Esophagus muscularis mucosa (tissue), 4 donors: ENCODE data around the gene CUL7. TPM values are rescaled to one million over a fixed set of nuclear protein-coding genes. Genes with fewer than 3 reads are reported as not detected.
A peak's percentile ranks its signal among the peaks of the same experiment; 100 is the strongest.

Experiments used
- DNase-seq: peaks from one replicate; pipeline ENCODE4 v3.0.0-alpha.2; 2017; ENCODE audit errors: extremely low spot score
- H3K27ac ChIP-seq, 4 donors: fragments of 200-600 bp; sonication (generic); replicated peaks in 1 of 4; 1 replicate in 3 of 4; 2 replicates in 1 of 4; pipeline ENCODE4 v1.5.1; 2016 to 2019; ENCODE audit warnings: mild to moderate bottlenecking in 1 of 4
- H3K27me3 ChIP-seq, 4 donors: fragments of 200-600 bp; sonication (generic); one replicate each; pipeline versions ENCODE4 v1.5.1 to v1.6.0; 2016 to 2019
- H3K36me3 ChIP-seq, 4 donors: fragments of 200-600 bp; sonication (generic); one replicate each; pipeline ENCODE4 v1.5.1; 2016 to 2019
- H3K4me1 ChIP-seq, 4 donors: fragments of 200-600 bp; sonication (generic); one replicate each; pipeline ENCODE4 v1.5.1; 2016 to 2019
- H3K4me3 ChIP-seq, 4 donors: fragments of 200-600 bp; sonication (generic); 1 replicate in 2 of 4; 2 replicates in 2 of 4; pipeline ENCODE4 v1.5.1; 2016 to 2019; ENCODE audit warnings: mild to moderate bottlenecking in 4 of 4, moderate library complexity in 1 of 4
- H3K9me3 ChIP-seq, 4 donors: fragments of 200-600 bp; sonication (generic); 1 replicate in 3 of 4; 2 replicates in 1 of 4; pipeline ENCODE4 v1.5.1; 2016 to 2019
- EP300 ChIP-seq: sonication (generic); formaldehyde crosslinking; IDR thresholded peaks from one replicate; pipeline ENCODE4 v1.6.1; 2017; ENCODE audit warnings: antibody characterized with exemption
- POLR2A ChIP-seq: fragments of 450-650 bp; IDR thresholded peaks from one replicate; pipeline ENCODE4 v1.6.1; 2017; ENCODE audit warnings: antibody characterized with exemption, moderate library complexity, mild to moderate bottlenecking, low read depth
- POLR2AphosphoS5 ChIP-seq, 2 donors: sonication (generic); formaldehyde crosslinking; IDR thresholded peaks; one replicate each; pipeline ENCODE4 v1.6.1; 2017; ENCODE audit warnings: antibody characterized with exemption in 2 of 2
- WGBS: methylation state at CpG from one replicate; pipeline ENCODE4 v1.1.5; 2018; 5-methylcytosine and 5-hydroxymethylcytosine counted together
- intact Hi-C: fragments of 100-400 bp; cut with DNase I; formaldehyde crosslinking; loops from one replicate; pipeline ENCODE4 v1.15.1; 2023
- total RNA-seq, 4 donors: library from RNA; depleted of rRNA; stranded (reverse); fragments of >200 nt; gene quantifications; one replicate each; pipeline versions ENCODE4 v1.1.0 to v1.2.1, GENCODE V29; 2016
- TF ChIP-seq, protein P1 (sequence below), 3 experiments: fragments of 200-600 bp in 2 of 3; fragments of 450-650 bp in 1 of 3; sonication (generic) in 2 of 3; IDR thresholded peaks; one replicate each; pipeline ENCODE4 v1.5.1; 2017 to 2019; ENCODE audit warnings: antibody characterized with exemption in 3 of 3, mild to moderate bottlenecking in 2 of 3, moderate library complexity in 1 of 3

CUL7 gene
- total RNA-seq, 4 donors from 2014 or later: 8.4 to 19.6 (median 14.4) TPM

DNA sequence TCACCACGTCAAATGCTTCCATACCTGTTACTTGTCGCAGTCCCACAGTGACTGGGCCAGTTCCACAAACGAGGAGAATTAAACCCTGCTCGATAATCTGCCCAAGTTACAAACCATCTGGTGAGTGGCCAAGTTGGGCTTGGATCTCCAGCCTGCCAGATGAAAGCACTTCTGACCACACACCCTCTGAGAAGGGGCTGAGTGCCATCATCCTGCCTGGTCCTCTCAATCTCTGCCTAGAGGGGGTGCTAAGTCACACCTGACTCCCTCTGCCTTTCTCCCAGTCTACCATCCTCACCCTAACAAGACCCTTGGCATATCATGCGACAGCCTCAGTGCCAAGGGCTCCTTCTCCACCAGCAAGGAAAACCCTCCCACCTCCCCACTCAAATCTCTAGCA, 16.5 kb downstream of the CUL7 start:
- H3K27ac ChIP-seq: no peak overlapping the region
- intact Hi-C loops: no loop called here
- H3K36me3 ChIP-seq: peaks cover 10 to 95% (median 70%) of the 10 kb centered on the region in 4 donors

DNA sequence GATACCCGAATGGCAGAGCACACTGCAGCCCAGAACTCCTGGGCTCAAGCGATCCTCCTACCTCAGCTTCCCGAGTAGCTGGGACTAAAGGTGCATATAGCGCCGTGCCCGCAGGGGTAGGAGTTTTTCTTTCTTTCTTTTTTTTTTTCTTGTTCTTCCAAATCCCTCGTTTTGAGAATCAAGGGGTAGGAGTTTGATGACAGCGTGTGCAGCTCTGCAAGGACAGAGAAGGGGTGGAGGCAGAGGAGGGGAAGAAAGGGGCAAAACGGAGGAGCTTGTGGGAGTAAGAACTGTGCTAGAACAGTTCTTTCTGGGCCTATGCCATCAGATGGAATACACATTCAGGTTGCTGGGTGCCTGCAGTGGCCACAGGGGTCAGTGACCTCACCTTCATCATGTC, 16.9 kb downstream of the CUL7 start:
- intact Hi-C loops: no loop called here
- WGBS: 91% methylated on average over 9 of the region's 9 CpGs
- Histone ChIP-seq H3K36me3 (peaks cover 10 to 95% (median 70%) of the 10 kb centered on the region in 4 donors), H3K27ac (no peak overlapping the region), H3K4me1 (peaks cover 9 to 12% (median 10%) of the 10 kb centered on the region in 4 donors), H3K27me3 (no peaks in the 10 kb centered on the region), H3K4me3 (no peak overlapping the region), H3K9me3 (no peaks in the 10 kb centered on the region)
- TF ChIP-seq POLR2AphosphoS5 (IDR thresholded peaks at IDR 0.05) (no peak), POLR2A (no peak), EP300 (no peak)
- TF ChIP-seq, protein P1, sequence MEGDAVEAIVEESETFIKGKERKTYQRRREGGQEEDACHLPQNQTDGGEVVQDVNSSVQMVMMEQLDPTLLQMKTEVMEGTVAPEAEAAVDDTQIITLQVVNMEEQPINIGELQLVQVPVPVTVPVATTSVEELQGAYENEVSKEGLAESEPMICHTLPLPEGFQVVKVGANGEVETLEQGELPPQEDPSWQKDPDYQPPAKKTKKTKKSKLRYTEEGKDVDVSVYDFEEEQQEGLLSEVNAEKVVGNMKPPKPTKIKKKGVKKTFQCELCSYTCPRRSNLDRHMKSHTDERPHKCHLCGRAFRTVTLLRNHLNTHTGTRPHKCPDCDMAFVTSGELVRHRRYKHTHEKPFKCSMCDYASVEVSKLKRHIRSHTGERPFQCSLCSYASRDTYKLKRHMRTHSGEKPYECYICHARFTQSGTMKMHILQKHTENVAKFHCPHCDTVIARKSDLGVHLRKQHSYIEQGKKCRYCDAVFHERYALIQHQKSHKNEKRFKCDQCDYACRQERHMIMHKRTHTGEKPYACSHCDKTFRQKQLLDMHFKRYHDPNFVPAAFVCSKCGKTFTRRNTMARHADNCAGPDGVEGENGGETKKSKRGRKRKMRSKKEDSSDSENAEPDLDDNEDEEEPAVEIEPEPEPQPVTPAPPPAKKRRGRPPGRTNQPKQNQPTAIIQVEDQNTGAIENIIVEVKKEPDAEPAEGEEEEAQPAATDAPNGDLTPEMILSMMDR (IDR thresholded peaks at IDR 0.05): no peak
- no peak for DNase-seq

More for the DNA sequence above, 16.5 kb downstream of the CUL7 start:
- WGBS: 87% methylated on average over 5 of the region's 5 CpGs
- H3K4me3 ChIP-seq: no peak overlapping the region
- TF ChIP-seq, protein P1 (IDR thresholded peaks at IDR 0.05): no peak
- TF ChIP-seq EP300: no peak
- TF ChIP-seq POLR2AphosphoS5 (IDR thresholded peaks at IDR 0.05): no peak
- no peak for TF ChIP-seq POLR2A
- no peak for DNase-seq
- H3K27me3 ChIP-seq: no peaks in the 10 kb centered on the region
- H3K4me1 ChIP-seq: peaks cover 9 to 12% (median 10%) of the 10 kb centered on the region in 4 donors
- H3K9me3 ChIP-seq: no peaks in the 10 kb centered on the region

DNA sequence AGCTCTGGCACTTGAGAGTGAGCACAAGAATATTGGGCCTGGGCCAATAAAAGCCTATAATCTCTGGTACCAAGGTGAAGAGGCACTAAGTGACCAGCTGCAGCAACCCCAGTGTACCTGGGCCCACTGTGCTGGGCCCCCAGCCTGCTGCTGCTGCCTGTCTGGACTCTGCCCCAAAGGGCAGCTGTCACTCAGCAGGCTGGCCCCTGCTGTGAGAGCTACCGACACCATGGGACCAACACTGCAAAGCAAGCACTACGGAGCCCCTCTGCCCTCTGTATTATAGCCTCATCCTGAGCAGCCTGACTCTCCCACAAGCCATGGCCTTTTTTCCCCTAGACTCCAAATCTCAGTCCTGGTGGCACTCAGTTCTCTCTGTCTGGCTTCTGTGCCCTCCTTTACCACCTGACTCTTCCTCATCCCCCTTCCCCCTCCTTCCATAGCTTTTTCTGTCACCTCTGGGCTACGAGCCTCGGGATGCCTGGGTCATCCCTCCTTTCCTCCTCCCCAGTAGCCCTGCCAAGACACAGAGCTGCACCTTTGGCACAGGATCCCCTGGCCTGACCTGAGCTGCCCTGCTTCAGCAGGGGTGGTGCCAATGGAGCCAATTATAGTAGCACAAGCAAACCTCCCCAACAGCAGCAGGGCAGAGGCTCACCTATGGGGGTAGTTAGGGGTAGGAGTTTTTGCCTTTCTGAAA, 18.0 kb downstream of the CUL7 start:
- DNase-seq: no peak
- WGBS: 60% methylated on average over 4 of the region's 4 CpGs
- TF ChIP-seq POLR2AphosphoS5 (IDR thresholded peaks at IDR 0.05): no peak
- no peak for TF ChIP-seq POLR2A
- TF ChIP-seq EP300: no peak
- TF ChIP-seq, protein P1 (IDR thresholded peaks at IDR 0.05): no peak
- H3K27ac ChIP-seq: peak overlapping the region in 2 of 4 donors; percentile 7 to 18
- intact Hi-C loops: no loop called here
- no peak overlapping the region for H3K4me3 ChIP-seq
- no peaks in the 10 kb centered on the region for H3K9me3 ChIP-seq
- peaks cover 18 to 96% (median 71%) of the 10 kb centered on the region in 4 donors for H3K36me3 ChIP-seq
- peaks cover 9 to 12% (median 10%) of the 10 kb centered on the region in 4 donors for H3K4me1 ChIP-seq
- H3K27me3 ChIP-seq: no peaks in the 10 kb centered on the region

DNA sequence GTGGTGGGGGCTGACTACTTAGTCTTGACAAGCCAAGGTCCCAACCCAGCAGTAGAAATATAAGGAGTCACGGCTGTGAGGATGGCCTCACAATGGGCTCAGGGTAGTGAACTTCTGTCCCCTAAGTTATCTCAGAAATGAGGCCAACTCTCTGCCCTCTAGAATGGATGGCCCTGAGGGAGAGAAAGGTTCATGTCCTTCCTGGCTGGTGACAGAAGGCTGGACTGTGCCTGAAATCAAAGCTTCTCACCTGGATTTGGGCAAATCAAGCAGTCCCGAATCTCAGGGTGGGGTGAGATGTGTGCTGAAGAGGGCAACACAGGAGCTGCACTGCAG, 19.5 kb downstream of the CUL7 start:
- intact Hi-C loops: no loop called here
- Histone ChIP-seq H3K36me3 (peaks cover 33 to 98% (median 73%) of the 10 kb centered on the region in 4 donors), H3K27me3 (no peaks in the 10 kb centered on the region), H3K9me3 (no peaks in the 10 kb centered on the region), H3K27ac (no peak overlapping the region), H3K4me3 (no peak overlapping the region), H3K4me1 (peaks cover 9 to 12% (median 10%) of the 10 kb centered on the region in 4 donors)
- 83% methylated on average over 2 of the region's 2 CpGs for WGBS
- DNase-seq: no peak
- TF ChIP-seq EP300 (no peak), POLR2AphosphoS5 (IDR thresholded peaks at IDR 0.05) (no peak), POLR2A (no peak)
- TF ChIP-seq, protein P1 (IDR thresholded peaks at IDR 0.05): no peak
